Measurements from ENCODE around the gene TTLL9.
A peak's percentile ranks its signal among the peaks of the same experiment; 100 is the strongest.
"Not testable (repeated sequence)": the region's sequence is repeated elsewhere in the genome, so short reads cannot be mapped to it uniquely, and the experiment has no call there.

Gene TTLL9

DNA sequence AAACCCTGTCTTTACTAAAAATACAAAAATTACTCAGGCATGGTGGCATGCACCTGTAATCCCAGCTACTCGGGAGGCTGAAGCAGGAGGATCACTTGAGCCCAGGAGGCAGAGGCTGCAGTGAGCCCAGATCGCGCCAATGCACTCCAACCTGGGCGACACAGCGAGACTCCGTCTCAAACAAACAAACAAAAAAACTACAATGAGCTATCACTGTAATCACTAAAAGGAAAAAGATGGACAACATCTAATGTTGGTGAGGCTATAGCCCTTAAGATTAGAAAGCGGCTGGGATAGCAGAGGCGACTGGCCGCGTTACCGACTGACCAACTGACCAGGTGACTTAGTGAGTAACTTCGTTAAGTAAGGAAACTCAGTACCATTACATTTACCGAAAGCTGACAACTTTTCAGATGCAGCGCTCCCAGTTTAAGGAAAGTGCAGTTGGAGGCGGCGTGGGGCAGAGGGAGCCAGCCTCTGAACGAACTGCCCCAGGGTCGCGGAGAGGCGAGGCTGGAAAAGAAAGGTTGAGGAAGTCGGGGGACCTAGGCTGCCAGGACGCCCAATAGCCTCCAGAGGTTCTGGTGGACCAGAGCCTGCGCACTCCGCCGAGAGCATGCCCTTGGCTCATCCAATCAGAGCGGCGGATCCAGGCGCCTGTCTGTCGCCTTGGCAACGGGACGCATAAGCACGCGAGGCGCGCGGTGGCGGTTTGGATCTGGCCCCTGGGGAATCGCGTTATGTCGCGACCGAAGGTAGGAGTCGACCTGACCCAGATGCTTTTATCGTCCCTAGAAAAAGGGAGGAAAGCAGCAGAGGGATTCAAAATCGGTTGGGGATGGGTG lies 8.9 kb downstream of the TTLL9 start:
- DNase-seq (ENCODE audit: low spot score), result peak; percentile 98

DNA sequence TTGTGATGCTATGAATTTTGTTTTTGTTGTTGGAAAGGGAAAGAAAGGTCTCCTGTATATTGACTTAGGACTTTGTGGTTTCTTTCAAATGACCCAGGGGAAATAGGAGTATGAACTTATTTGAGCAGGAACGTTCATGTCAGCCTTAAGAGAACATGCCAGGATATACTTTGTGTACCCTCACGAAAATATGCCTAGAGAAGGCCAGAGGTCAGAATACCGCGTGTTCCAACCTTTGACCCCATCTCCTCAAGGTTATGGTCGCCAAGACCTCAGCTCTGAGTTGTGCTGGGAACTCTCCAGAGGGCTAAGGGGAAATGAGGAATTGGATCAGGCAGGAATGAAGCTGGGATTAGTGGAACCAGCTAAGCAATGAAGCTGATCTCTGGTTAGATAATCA lies 11.5 kb downstream of the TTLL9 start:
- no peak for DNase-seq (ENCODE audit: low spot score)

GRCh38 chr20:31883829-31884228 lies 13.4 kb downstream of the TTLL9 start:
- DNase-seq (ENCODE audit: low spot score), result no peak

GRCh38 chr20:31890646-31891045 lies 20.2 kb downstream of the TTLL9 start:
- no peak for DNase-seq (ENCODE audit: low spot score)

DNA sequence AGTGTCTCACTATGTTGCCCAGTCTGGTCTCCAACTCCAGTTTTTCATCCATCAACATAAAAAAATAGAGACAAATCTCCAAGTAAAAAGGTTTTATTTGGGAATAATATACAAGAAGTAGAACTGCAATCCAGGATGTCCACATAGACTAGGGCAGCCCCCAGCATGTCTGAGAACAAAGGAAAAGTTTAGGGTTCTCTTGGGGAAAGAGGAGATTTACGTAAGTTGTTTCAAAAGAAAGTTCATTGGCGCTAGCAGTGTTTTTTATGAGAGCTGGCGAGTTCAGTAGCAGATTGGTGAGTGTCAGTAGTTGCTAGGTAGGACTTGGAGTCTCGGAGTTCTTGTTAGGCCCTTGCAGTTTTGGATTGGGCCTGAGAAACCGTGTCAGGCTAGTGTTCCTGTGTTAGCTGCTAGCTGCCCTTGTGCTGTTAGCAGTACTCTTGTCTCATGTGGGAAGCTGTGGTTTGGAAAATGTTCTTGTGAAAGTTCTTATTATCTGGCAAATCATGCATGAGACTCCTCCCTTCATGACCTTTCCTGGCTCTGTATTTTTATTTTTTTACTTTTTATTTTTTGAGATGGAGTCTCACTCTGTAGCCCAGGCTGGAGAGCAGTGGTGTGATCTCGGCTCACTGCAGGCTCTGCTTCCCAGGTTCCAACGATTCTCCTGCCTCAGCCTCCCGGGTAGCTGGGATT lies 24.7 kb downstream of the TTLL9 start:
- DNase-seq (ENCODE audit: low spot score), result no peak

DNA sequence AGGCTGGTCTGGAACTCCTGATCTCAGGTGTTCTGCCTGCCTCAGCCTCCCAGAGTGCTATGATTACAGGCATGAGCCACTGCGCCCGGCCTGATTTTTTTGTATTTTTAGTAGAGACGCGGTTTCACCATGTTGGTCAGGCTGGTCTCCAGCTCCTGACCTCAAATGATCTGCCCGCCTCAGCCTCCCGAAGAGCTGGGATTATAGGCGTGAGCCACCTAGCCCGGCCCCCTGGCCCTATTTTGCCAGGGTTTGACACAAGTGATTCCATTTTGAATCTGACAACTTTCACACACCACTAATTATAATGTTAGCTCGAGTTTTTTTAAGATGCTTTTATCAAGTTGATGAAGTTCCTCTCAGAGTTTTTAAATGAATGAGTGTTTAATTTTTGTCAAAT lies 25.6 kb downstream of the TTLL9 start:
- no peak for DNase-seq (ENCODE audit: low spot score)

- no peak for DNase-seq (ENCODE audit: low spot score)
These were observed 27.1 kb downstream of the TTLL9 start for GRCh38 chr20:31897541-31897940.

DNA sequence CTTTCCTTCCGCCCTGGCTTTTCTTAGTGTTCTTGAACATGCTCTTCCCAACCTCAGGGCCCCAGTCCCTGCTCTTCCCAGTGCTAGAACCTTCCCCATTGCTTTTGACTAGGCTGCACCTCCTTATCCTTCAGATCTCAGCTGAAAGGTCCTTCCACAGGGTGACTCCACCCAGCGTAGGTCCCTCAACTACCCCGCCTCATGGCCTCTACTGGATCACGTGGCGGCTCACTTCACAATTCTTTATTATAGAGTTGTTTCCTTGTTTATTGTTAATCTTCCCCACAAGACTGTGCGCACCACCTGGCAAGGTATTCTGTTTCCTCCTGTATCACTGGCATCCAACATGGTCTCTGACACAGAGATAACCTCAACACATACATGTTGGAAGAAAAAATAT lies 31.2 kb downstream of the TTLL9 start:
- DNase-seq (ENCODE audit: low spot score), result no peak

DNA sequence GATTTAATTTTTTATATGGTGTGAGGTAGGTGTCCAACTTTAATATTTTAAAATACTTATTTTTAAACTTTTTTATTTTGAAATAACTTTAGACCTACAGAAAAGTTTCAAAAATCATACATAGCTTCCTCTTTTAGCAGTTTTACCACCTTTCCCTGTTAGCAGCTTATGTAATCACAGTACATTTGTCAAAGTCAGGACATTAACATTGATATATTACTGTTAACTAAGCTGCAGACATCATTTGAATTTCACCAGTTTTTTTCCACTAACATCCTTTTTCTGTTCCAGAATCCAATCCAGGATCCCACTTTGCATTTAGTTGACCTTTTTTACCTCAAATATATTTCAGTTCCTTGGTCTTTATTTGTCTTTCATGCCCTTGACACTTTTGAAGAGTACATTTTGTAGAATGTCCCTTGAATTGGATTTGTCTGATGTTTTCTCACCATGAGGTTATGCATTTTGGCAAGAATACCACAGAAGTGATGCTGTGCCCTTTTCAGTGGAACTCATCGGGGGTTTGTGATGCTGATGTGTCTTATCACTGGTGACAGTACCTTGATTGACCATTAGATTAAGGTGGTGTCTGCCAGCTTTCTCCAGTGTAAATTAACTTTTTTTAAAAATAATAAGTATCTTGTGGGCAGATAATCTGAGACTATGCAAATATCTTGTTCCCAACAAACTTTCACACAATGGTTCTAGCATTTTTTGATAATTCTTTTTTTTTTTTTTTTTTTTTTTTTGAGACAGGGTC lies 33.4 kb downstream of the TTLL9 start:
- DNase-seq (ENCODE audit: low spot score), result no peak

DNA sequence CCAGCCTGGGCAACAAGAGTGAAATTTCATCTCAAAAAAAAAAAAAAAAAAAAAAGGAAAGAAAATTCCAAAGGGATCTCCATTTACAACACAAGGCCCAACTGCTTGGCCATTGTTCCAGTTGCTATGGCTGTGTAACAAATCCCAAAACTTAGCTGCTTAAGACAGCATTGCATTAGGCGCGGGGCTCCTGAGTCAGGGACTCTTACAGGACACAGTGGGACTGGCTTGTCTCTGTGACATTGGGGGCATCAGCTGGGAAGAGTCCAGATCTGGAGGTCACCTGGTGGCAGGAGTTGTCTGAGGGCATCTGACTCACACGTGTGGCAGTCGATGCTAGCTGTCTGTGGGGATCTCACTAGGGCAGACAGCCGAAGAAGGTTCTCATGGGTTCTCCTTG lies 35.6 kb downstream of the TTLL9 start:
- DNase-seq (ENCODE audit: low spot score), result no peak

DNA sequence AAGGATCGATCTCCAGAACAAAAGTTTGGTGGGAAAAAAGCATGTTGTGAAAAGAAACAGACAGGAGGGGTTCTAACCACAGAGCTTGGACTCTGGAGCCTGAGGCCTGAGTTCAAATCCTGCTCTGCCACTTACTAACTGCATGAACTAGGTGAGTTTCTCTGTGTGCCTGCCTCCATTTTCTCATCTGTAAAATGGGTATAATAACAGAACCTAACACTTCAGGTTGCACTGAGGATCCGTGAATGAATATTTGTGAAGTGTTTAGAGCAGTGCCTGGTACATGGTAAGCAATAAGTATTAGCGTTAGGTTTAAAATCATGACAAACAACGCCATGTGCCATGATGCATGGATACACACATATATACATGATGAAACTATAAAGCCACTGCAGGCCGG lies 36.6 kb downstream of the TTLL9 start:
- DNase-seq (ENCODE audit: low spot score), result no peak

- no peak for DNase-seq (ENCODE audit: low spot score)
These were observed 37.6 kb downstream of the TTLL9 start for GRCh38 chr20:31908016-31908415.

DNA sequence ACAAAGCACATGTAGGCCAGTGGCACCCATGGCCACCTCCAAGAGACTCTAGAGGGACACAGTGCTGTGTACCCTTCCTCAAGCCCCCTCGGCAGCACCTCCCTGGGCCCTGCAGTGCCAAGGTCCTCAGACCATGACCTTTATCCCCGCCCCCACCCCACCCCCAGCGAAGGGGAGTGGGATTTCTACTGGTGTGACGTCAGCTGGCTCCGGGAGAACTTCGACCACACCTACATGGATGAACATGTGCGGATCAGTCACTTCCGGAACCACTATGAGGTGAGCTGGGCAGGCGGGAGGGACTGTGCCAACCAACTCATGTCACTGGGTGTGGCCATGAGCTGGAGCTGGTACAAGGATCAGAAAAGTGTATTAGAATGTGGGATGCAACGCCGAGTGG lies 38.0 kb downstream of the TTLL9 start:
- no peak for DNase-seq (ENCODE audit: low spot score)

DNA sequence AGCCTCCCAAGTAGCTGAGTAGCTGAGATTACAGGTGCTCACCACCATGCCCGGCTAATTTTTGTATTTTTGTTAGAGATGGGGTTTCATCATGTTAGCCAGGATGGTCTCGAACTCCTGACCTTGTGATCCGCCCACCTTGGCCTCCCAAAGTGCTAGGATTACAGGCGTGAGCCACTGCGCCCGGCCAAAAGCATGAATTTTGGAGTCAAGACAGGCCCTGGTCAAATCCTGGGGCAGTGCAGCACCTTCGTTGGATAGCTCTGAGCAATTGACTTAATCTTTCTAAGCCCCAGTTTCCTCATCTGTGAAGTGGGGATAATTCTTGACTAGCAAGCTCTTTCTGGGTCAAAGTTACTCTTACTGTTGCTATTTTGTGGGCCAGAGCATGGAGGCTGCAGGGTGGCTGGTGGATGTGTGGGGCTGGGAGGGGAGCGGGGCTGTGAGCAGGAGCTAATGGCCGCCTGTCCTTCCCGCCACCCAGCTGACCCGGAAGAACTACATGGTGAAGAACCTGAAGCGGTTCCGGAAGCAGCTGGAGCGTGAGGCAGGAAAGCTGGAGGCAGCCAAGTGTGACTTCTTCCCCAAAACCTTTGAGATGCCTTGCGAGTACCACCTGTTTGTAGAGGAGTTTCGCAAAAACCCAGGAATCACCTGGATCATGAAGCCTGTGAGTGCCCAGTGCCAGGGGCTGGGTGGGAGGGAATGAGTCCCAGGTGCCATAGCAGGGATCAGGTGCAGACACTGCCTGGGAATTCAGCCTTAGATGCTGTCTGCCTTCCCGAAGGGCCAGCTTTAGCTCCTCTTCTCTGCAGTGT lies 39.0 kb downstream of the TTLL9 start:
- DNase-seq (ENCODE audit: low spot score), result no peak

DNA sequence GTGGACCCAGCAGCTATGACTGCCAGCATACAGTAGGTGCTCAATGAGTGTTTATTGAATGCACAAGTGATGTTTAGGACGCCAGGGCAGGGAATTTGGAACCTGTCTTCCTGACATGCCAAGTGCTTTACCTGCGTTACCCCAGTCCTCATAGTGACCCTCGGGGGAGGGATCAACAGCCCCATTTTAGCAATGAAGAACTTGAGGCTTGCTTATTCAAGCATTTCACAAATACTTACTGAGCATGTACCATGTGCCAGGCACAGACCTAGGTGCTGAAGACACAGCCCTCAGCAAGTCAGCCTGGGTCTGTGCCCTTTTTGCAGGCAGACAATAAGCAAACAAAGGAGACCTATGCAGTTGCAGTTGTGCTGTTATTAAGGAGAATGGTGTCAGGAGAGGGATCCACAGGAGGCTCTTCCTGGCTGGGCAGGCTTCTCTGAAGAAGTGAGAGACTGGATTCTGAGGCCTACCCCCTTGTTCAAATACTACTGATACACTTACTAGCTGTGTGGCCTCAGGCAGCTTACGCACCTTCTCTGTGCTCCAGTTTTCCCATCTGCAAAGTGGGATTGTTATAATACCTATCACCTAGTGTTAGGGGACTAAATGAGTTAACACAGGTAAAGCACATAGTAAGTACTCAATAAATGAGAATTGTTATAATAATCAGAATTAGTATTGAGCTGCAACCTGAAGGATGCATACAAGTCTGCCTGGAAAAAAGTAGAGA lies 39.8 kb downstream of the TTLL9 start:
- DNase-seq (ENCODE audit: low spot score), result no peak

- no peak for DNase-seq (ENCODE audit: low spot score)
These were observed 43.2 kb downstream of the TTLL9 start for GRCh38 chr20:31913431-31914157.

DNA sequence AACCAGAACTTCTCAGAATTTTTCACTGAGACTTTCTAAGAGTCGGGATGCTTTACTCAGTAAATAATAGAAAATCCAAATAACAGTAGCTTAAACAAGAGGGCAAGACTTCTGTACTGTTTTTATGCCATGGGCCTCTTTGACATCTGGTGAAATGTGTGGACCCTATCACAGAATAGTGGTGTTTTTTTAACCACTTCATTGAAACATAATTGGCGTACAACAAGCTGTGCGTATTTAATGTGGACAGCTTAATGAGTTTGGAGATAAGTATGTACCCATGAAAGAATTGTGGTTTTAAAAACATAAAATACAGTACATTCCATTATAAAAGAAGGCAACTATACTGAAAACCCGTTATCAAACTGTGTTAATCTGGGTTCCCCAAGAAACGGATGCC lies 43.7 kb downstream of the TTLL9 start:
- DNase-seq (ENCODE audit: low spot score), result no peak

DNA sequence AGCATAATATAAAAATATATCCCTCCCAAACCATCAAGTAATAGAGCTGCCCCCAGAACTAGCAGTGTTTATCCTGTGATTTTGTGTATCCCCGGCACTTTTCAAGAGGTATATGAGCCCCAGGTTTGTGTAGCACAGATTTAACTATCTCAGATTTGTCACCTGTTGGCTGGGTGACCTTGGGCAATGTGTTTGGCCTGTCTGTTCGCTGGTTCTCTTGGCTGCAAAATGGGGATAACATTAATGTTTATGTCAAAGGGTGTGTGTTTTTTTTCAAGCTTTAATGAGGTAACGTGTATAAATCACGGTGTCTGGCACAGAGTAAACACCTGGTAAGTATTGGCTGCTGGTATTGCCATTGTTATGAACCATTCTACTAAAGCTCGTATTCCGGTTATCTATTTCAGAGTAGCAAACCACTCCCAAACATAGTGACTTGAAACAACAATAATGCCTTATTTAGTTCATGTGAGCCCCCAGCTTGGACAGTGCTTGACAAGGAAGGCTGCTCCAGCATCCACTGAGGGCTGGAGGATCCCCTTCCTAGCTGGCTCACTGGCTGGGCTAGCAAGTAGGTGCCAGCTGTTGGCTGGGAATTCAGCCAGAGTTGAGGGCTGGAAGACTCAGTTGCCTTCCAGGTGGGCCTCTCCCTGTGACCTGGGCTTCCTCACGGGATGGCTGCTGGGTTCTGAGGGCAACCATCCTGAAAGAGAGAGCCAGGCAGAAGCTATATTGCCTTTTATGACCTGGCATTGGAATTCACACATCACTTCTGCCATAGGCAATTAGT lies 45.3 kb downstream of the TTLL9 start:
- DNase-seq (ENCODE audit: low spot score), result no peak

DNA sequence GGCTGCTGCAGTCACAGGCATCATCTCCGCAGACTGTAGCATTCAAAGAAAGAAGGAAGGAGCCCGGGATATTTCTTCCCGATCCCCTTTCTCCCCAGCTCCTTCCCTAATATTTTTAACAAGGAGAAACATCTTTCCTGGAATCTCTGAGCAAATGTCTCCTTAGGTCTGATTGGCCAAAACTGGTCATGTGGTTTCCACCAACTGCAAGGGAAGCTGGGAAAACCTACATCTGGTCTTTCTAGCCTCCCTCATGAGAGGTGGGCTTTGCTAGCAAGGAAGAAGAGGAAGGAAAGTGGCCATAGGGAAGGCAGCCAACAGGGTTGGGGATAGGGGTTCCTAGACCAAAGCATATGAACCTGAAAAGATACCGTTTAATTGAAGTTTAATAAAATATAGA lies 46.3 kb downstream of the TTLL9 start:
- no peak for DNase-seq (ENCODE audit: low spot score)

DNA sequence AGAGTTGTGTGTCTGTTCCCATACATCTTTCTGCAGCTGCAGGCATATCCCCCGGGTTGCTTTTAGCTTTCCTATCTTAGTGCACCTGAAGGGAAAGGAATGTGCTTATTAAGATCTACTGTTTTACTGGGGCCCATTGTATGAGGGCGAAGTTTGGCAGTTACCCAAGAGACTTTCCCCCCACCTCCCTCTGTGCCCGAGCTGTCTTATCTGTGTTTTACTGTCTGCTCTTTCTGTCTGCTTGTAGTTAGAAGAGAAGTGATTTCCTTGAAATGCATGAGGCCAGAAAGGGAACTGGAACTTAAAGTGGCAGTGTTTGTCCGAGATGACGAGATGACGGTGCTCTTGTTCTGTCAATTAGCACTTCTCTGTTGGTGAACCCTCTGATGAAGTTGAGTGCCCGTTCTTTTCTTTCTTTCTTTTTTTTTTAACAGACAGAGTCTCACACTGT lies 47.6 kb downstream of the TTLL9 start:
- not testable (repeated sequence) for DNase-seq (ENCODE audit: low spot score)

Data from HuH-7.5 (cell line).